GM10248 (cell line): ENCODE results near the gene PPARA.

Source experiments
- CTCF ChIA-PET: fragments of 300-600 bp; sonication (Branson Sonifier 250); formaldehyde crosslinking; extraction: SDS; loops from one replicate; lab custom pipeline; 2021; ENCODE audit warnings: antibody characterized with exemption; lab: Yijun Ruan, JAX
- POLR2A ChIA-PET: fragments of 350-650 bp; sonication (Branson Sonifier 250); formaldehyde crosslinking; extraction: SDS; loops from one replicate; lab custom pipeline; 2020; ENCODE audit warnings: antibody characterized with exemption; lab: Yijun Ruan, JAX
- DNase-seq: peaks from one replicate; pipeline ENCODE4 v3.0.0; 2012; ENCODE audit errors: extremely low spot score
- CTCF ChIP-seq: IDR thresholded peaks from 2 replicates; pipeline ENCODE4 v1.5.1; 2012; ENCODE audit warnings: mild to moderate bottlenecking, low read depth; ENCODE audit errors: extremely low read depth, missing control alignments, control extremely low read depth

PPARA gene

GRCh38 chr22:46146329-46146728 lies 4.0 kb upstream of the PPARA start:
- no peak for TF ChIP-seq CTCF
- ChIA-PET POLR2A (no interaction called here), CTCF (interaction anchor here (0.9 to 2.3 kb wide), 4 partner anchors 14 to 140 kb away, joined by 3 to 7 read pairs (median 6); no protein-coding TSS in a partner anchor)
- DNase-seq = no peak

GRCh38 chr22:46147061-46147460 lies 3.3 kb upstream of the PPARA start:
- DNase-seq = no peak
- CTCF ChIA-PET = interaction anchor here (0.9 to 2.7 kb wide), 7 partner anchors 10 to 221 kb away, joined by 3 to 8 read pairs (median 5); no protein-coding TSS in a partner anchor
- POLR2A ChIA-PET = no interaction called here
- TF ChIP-seq CTCF = no peak

- no peak for TF ChIP-seq CTCF
- ChIA-PET POLR2A (no interaction called here), CTCF (interaction anchor here (0.7 to 2.7 kb wide), 6 partner anchors 9 to 220 kb away, joined by 3 to 8 read pairs (median 3); no protein-coding TSS in a partner anchor)
- DNase-seq = no peak
Observed at GRCh38 chr22:46147471-46148267, 2.7 kb upstream of the PPARA start.

GRCh38 chr22:46148336-46148735 lies 2.0 kb upstream of the PPARA start:
- CTCF ChIA-PET = interaction anchor here (0.7 to 2.7 kb wide), 5 partner anchors 8 to 142 kb away, joined by 3 to 8 read pairs (median 3); no protein-coding TSS in a partner anchor
- no peak for TF ChIP-seq CTCF
- no peak for DNase-seq
- POLR2A ChIA-PET = no interaction called here

- no peak for TF ChIP-seq CTCF
- CTCF ChIA-PET = interaction anchor here (1.0 to 2.7 kb wide), 3 partner anchors 32 to 142 kb away, joined by 3 to 8 read pairs (median 5); no protein-coding TSS in a partner anchor
- DNase-seq = no peak
- POLR2A ChIA-PET = no interaction called here
Observed at GRCh38 chr22:46148816-46149511, 1.4 kb upstream of the PPARA start.

GRCh38 chr22:46149512-46150033 lies 753 bp upstream of the PPARA start:
- DNase-seq = no peak
- POLR2A ChIA-PET = no interaction called here

More at GRCh38 chr22:46149512-46150033, 753 bp upstream of the PPARA start:
- CTCF ChIA-PET = interaction anchor here (1.0 to 2.7 kb wide), 2 partner anchors 32 to 143 kb away, joined by 5 to 8 read pairs; no protein-coding TSS in a partner anchor
- no peak for TF ChIP-seq CTCF
